Endothelial cell of umbilical vein (primary cell): ENCODE results near the gene SH3BP5. TPM values are rescaled to one million over a fixed set of nuclear protein-coding genes. Genes with fewer than 3 reads are reported as not detected.

Experiments used
- BruUV-seq: library from RNA; stranded (reverse); fragments of 400-500 nt; replicated peaks from 2 replicates; lab custom pipeline; 2021; lab: Mats Ljungman, UMichigan
- CTCF ChIA-PET: fragments of 300-600, 350-600 bp; sonication (Branson Sonifier 250); formaldehyde crosslinking; loops from one replicate; lab custom pipeline; 2021; ENCODE audit warnings: antibody characterized with exemption, inconsistent platforms; lab: Charles Lee
- POLR2A ChIA-PET: fragments of 300-600, 350-600 bp; sonication (Branson Sonifier 250); formaldehyde crosslinking; loops from one replicate; lab custom pipeline; 2021; ENCODE audit warnings: antibody characterized with exemption, inconsistent platforms; lab: Charles Lee
- DNase-seq: peaks from one replicate; pipeline ENCODE4 v3.0.0-alpha.2; 2011; ENCODE audit warnings: low read depth, low spot score
- FAIRE-seq: peaks from 2 replicates; lab custom pipeline; 2011; peaks lifted over from hg19 to GRCh38; lab: Jason Lieb, UNC
- H2AFZ ChIP-seq: 2 replicates; pipeline ENCODE4 v1.6.0; 2012; ENCODE audit warnings: low read depth, low read length, control low read depth, inconsistent platforms
- H3K27ac ChIP-seq: 2 replicates; pipeline ENCODE4 v1.5.1; 2011; ENCODE audit warnings: low read depth, mild to moderate bottlenecking, control low read depth, low read length, moderate library complexity; ENCODE audit not compliant: insufficient read depth
- H3K27me3 ChIP-seq, 2 experiments: 2 replicates each; pipeline versions ENCODE4 v1.6.0 to v1.6.1; 2011; ENCODE audit warnings: low read length in 2 of 2, mixed read lengths in 1 of 2; ENCODE audit not compliant: control insufficient read depth in 2 of 2, insufficient read depth in 2 of 2
- H3K36me3 ChIP-seq, 2 experiments: 2 replicates in 1 of 2; 3 replicates in 1 of 2; pipeline ENCODE4 v1.5.1; 2011; ENCODE audit warnings: low read length in 2 of 2, mild to moderate bottlenecking in 1 of 2, moderate library complexity in 1 of 2; ENCODE audit not compliant: control insufficient read depth in 2 of 2, insufficient read depth in 2 of 2; ENCODE audit errors: extremely low read depth in 1 of 2
- H3K4me1 ChIP-seq: 3 replicates; pipeline ENCODE4 v1.5.1; 2011; ENCODE audit warnings: mild to moderate bottlenecking, low read length; ENCODE audit not compliant: control insufficient read depth, insufficient read depth; ENCODE audit errors: extremely low read depth
- H3K4me2 ChIP-seq: 2 replicates; pipeline ENCODE4 v1.6.1; 2011; ENCODE audit warnings: low read length, control low read depth, mixed read lengths; ENCODE audit not compliant: insufficient read depth
- H3K4me3 ChIP-seq, 3 experiments: fragments of 200-600 bp in 1 of 3; sonication (generic), shearing (Covaris generic) in 1 of 3; replicated peaks in 1 of 3; 2 replicates each; pipeline ENCODE4 v1.5.1; 2011 to 2016; ENCODE audit warnings: control low read depth in 3 of 3, low read length in 3 of 3, mild to moderate bottlenecking in 2 of 3, inconsistent platforms in 1 of 3, low read depth in 1 of 3, moderate library complexity in 1 of 3; ENCODE audit not compliant: insufficient read depth in 1 of 3
- H3K79me2 ChIP-seq: 2 replicates; pipeline ENCODE4 v1.6.0; 2012; ENCODE audit warnings: low read length, inconsistent platforms; ENCODE audit not compliant: control insufficient read depth, insufficient read depth
- H3K9ac ChIP-seq: replicated peaks from 2 replicates; pipeline ENCODE3; 2011; ENCODE audit warnings: low read length, control low read depth; ENCODE audit not compliant: insufficient read depth; ENCODE audit errors: extremely low read depth
- H3K9me1 ChIP-seq: replicated peaks from 3 replicates; pipeline ENCODE4 v1.6.0; 2011; ENCODE audit warnings: mild to moderate bottlenecking, low read length; ENCODE audit not compliant: control insufficient read depth, insufficient read depth; ENCODE audit errors: extremely low read depth
- H3K9me3 ChIP-seq: replicated peaks from 2 replicates; pipeline ENCODE4 v1.5.1; 2012; ENCODE audit warnings: low read length, inconsistent platforms; ENCODE audit not compliant: control insufficient read depth, insufficient read depth
- H4K20me1 ChIP-seq: replicated peaks from 2 replicates; pipeline ENCODE3; 2011; ENCODE audit warnings: mild to moderate bottlenecking, low read length; ENCODE audit not compliant: control insufficient read depth, insufficient read depth; ENCODE audit errors: extremely low read depth
- EZH2 ChIP-seq: IDR thresholded peaks from 2 replicates; pipeline ENCODE4 v1.6.1; 2012; ENCODE audit warnings: borderline replicate concordance, low read depth, mild to moderate bottlenecking, moderate library complexity, low read length, inconsistent platforms; ENCODE audit not compliant: severe bottlenecking
- FOS ChIP-seq: IDR thresholded peaks from 2 replicates; pipeline ENCODE4 v1.6.1; 2011; ENCODE audit warnings: mild to moderate bottlenecking, low read length, moderate library complexity, borderline replicate concordance; ENCODE audit not compliant: insufficient read depth
- JUN ChIP-seq: IDR thresholded peaks from 2 replicates; pipeline ENCODE4 v1.6.1; 2011; ENCODE audit warnings: borderline replicate concordance, low read depth; ENCODE audit not compliant: insufficient read length, insufficient read depth
- MYC ChIP-seq: IDR thresholded peaks from one replicate; pipeline ENCODE4 v1.6.1; 2011; ENCODE audit warnings: mild to moderate bottlenecking, low read depth, low read length
- POLR2A ChIP-seq: IDR thresholded peaks from 2 replicates; pipeline ENCODE4 v1.6.1; 2012; ENCODE audit warnings: low read depth, mild to moderate bottlenecking, control low read depth, low read length
- dilution Hi-C: fragments of 300-500 bp; cut with MboI; formaldehyde crosslinking; loops from one replicate; pipeline ENCODE4 v1.15.0; 2019; ENCODE audit warnings: low sequenced_read_pairs; ENCODE audit not compliant: extremely low pct_ligation_motif_present
- intact Hi-C: fragments of 100-400 bp; cut with micrococcal nuclease; formaldehyde crosslinking; loops from one replicate; pipeline ENCODE4 v1.10.0; 2022
- polyA plus RNA-seq, 4 experiments: library from polyadenylated mRNA; depleted of rRNA in 3 of 4; stranded (reverse) in 3 of 4; unstranded in 1 of 4; fragments of >200 nt; gene quantifications; 2 replicates each; pipeline versions ENCODE4 v1.2.1 to v1.2.3, GENCODE V29; 2011 to 2012; ENCODE audit warnings: missing spikeins in 1 of 4
- total RNA-seq: library from RNA; stranded (reverse); gene quantifications from 2 replicates; pipeline ENCODE4 v1.2.3, GENCODE V29; 2021
- TF ChIP-seq, protein P1 (sequence below), 2 donors: IDR thresholded peaks; 1 replicate in 1 of 2; 2 replicates in 1 of 2; pipeline ENCODE4 v1.5.1; 2011; ENCODE audit warnings: low read length in 2 of 2, mild to moderate bottlenecking in 2 of 2, moderate library complexity in 2 of 2, control low read depth in 1 of 2, inconsistent platforms in 1 of 2, low read depth in 1 of 2; ENCODE audit not compliant: insufficient read depth in 1 of 2; ENCODE audit errors: extremely low read depth in 1 of 2

The SH3BP5 gene
- total and polyA plus RNA-seq, 2 donors (not counting 3 experiments of a cell fraction or from before 2014, with no cell fraction given) = 35.3 to 76.3 TPM

DNA sequence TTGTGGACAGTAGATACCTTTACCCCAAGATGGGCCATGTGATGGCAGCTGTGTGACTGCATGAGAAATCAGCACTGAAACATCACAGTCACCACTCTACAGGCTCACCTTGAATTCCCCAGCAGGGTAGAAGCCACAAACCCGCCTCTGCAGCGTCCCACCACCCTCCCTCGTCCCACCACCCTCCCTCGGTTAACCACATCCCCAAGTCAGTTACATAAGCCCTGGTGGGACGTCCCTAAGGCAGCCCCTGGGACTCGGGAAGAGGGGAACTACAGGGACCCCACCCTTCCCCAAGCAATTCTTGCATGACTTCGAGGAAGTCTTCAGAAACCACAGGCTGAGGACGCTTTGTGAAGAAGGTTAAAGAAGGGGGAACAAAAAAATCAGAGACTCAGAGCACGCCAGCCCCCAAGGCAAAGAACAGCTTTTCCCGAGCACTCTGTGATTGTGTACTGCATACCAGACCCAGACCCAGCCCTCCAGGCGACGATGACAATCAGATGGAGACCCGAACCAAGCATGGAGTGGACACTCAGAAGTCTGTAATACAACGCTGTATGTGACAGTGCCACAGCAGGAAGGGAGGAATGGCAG, 60.5 kb downstream of the SH3BP5 start:
- Histone ChIP-seq H3K4me3 (no peak overlapping the region), H3K79me2 (peaks cover 46% of the 10 kb centered on the region), H3K9me1 (no peaks in the 10 kb centered on the region), H3K9me3 (no peaks in the 10 kb centered on the region), H3K9ac (no peak overlapping the region), H2AFZ (no peak overlapping the region), H3K36me3 (peaks cover 0 to 7% of the 10 kb centered on the region in 2 experiments), H3K4me2 (no peak overlapping the region), H3K27me3 (no peaks in the 10 kb centered on the region), H4K20me1 (no peaks in the 10 kb centered on the region), H3K27ac (no peak overlapping the region), H3K4me1 (peaks cover 32% of the 10 kb centered on the region)
- no peak for TF ChIP-seq FOS
- TF ChIP-seq MYC = no peak
- no peak for TF ChIP-seq JUN
- no peak for TF ChIP-seq EZH2
- dilution Hi-C loops = no loop called here
- intact Hi-C loops = no loop called here
- no peak for DNase-seq
- no TSS peak for BruUV-seq
- FAIRE-seq = peak; percentile 40
- ChIA-PET POLR2A (no interaction called here), CTCF (interaction anchor here (9.7 kb wide), 1 partner anchor 131 kb away, joined by 350 read pairs; no protein-coding TSS in a partner anchor)

- Histone ChIP-seq H2AFZ (no peak overlapping the region), H4K20me1 (no peaks in the 10 kb centered on the region), H3K36me3 (peaks cover 0 to 13% of the 10 kb centered on the region in 2 experiments), H3K4me2 (no peak overlapping the region), H3K27me3 (no peaks in the 10 kb centered on the region), H3K9ac (no peak overlapping the region), H3K27ac (no peak overlapping the region), H3K9me1 (no peaks in the 10 kb centered on the region), H3K9me3 (no peaks in the 10 kb centered on the region), H3K79me2 (peaks cover 48% of the 10 kb centered on the region), H3K4me1 (peaks cover 26% of the 10 kb centered on the region), H3K4me3 (no peak overlapping the region)
- intact Hi-C loops (no loop called here), dilution Hi-C loops (no loop called here)
- CTCF ChIA-PET = interaction anchor here (0.9 to 9.7 kb wide), 4 partner anchors 22 to 132 kb away, joined by 3 to 350 read pairs (median 97); partner anchors contain the start of gene SH3BP5
- POLR2A ChIA-PET = no interaction called here
- DNase-seq = no peak
- BruUV-seq = no TSS peak
- TF ChIP-seq MYC (no peak), EZH2 (no peak), POLR2A (no peak), JUN (no peak)
- TF ChIP-seq, protein P1, sequence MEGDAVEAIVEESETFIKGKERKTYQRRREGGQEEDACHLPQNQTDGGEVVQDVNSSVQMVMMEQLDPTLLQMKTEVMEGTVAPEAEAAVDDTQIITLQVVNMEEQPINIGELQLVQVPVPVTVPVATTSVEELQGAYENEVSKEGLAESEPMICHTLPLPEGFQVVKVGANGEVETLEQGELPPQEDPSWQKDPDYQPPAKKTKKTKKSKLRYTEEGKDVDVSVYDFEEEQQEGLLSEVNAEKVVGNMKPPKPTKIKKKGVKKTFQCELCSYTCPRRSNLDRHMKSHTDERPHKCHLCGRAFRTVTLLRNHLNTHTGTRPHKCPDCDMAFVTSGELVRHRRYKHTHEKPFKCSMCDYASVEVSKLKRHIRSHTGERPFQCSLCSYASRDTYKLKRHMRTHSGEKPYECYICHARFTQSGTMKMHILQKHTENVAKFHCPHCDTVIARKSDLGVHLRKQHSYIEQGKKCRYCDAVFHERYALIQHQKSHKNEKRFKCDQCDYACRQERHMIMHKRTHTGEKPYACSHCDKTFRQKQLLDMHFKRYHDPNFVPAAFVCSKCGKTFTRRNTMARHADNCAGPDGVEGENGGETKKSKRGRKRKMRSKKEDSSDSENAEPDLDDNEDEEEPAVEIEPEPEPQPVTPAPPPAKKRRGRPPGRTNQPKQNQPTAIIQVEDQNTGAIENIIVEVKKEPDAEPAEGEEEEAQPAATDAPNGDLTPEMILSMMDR (IDR thresholded peaks at IDR 0.05; ENCODE audit: extremely low read depth in 1 of 2, insufficient read depth in 1 of 2, low read depth in 1 of 2, low read length in 2 of 2) = no peak
- no peak for FAIRE-seq
These were observed 61.4 kb downstream of the SH3BP5 start for GRCh38 chr3:15271030-15271429.
